ENCODE results near the gene PDSS2. TPM values are rescaled to one million over a fixed set of nuclear protein-coding genes. Genes with fewer than 3 reads are reported as not detected.
"Not testable (repeated sequence)": the region's sequence is repeated elsewhere in the genome, so short reads cannot be mapped to it uniquely, and the experiment has no call there.

PDSS2 gene
- total RNA-seq, 1 experiment from 2014 or later, result 12.5 TPM

GRCh38 chr6:107136324-107136723 is 323.0 kb downstream of the PDSS2 start:
- H3K4me3 ChIP-seq (ENCODE audit: insufficient read depth, low read depth, low read length); H3K36me3 ChIP-seq (replicated peaks; ENCODE audit: control insufficient read depth, insufficient read depth, low read length); DNase-seq; H3K27me3 ChIP-seq (ENCODE audit: control insufficient read depth, insufficient read depth, low read length): not testable (repeated sequence)

- DNase-seq; H3K4me3 ChIP-seq (ENCODE audit: insufficient read depth, low read depth, low read length); H3K36me3 ChIP-seq (replicated peaks; ENCODE audit: control insufficient read depth, insufficient read depth, low read length); H3K27me3 ChIP-seq (ENCODE audit: control insufficient read depth, insufficient read depth, low read length): not testable (repeated sequence)
Measured at GRCh38 chr6:107135048-107135680, 324.2 kb downstream of the PDSS2 start.

GRCh38 chr6:107132330-107132954 is 326.9 kb downstream of the PDSS2 start:
- DNase-seq, result no peak
- Histone ChIP-seq H3K36me3 (replicated peaks; ENCODE audit: control insufficient read depth, insufficient read depth, low read length) (no peaks in the 10 kb centered on the region), H3K4me3 (ENCODE audit: insufficient read depth, low read depth, low read length) (no peak overlapping the region), H3K27me3 (ENCODE audit: control insufficient read depth, insufficient read depth, low read length) (no peaks in the 10 kb centered on the region)

- H3K27me3 ChIP-seq (ENCODE audit: control insufficient read depth, insufficient read depth, low read length), result no peaks in the 10 kb centered on the region
- DNase-seq, result no peak
- H3K36me3 ChIP-seq (replicated peaks; ENCODE audit: control insufficient read depth, insufficient read depth, low read length), result no peaks in the 10 kb centered on the region
- H3K4me3 ChIP-seq (ENCODE audit: insufficient read depth, low read depth, low read length), result no peak overlapping the region
Measured at GRCh38 chr6:107129370-107129925, 329.9 kb downstream of the PDSS2 start.

- Histone ChIP-seq H3K36me3 (replicated peaks; ENCODE audit: control insufficient read depth, insufficient read depth, low read length) (no peaks in the 10 kb centered on the region), H3K27me3 (ENCODE audit: control insufficient read depth, insufficient read depth, low read length) (no peaks in the 10 kb centered on the region), H3K4me3 (ENCODE audit: insufficient read depth, low read depth, low read length) (no peak overlapping the region)
- no peak for DNase-seq
Measured at GRCh38 chr6:107128577-107128976, 330.8 kb downstream of the PDSS2 start.

GRCh38 chr6:107128175-107128574 is 331.2 kb downstream of the PDSS2 start:
- H3K4me3 ChIP-seq (ENCODE audit: insufficient read depth, low read depth, low read length), result no peak overlapping the region
- no peaks in the 10 kb centered on the region for H3K27me3 ChIP-seq (ENCODE audit: control insufficient read depth, insufficient read depth, low read length)
- H3K36me3 ChIP-seq (replicated peaks; ENCODE audit: control insufficient read depth, insufficient read depth, low read length), result no peaks in the 10 kb centered on the region
- DNase-seq, result no peak

- no peaks in the 10 kb centered on the region for H3K36me3 ChIP-seq (replicated peaks; ENCODE audit: control insufficient read depth, insufficient read depth, low read length)
- H3K4me3 ChIP-seq (ENCODE audit: insufficient read depth, low read depth, low read length), result no peak overlapping the region
- no peaks in the 10 kb centered on the region for H3K27me3 ChIP-seq (ENCODE audit: control insufficient read depth, insufficient read depth, low read length)
- no peak for DNase-seq
Measured at GRCh38 chr6:107125771-107126170, 333.6 kb downstream of the PDSS2 start.

- DNase-seq, result peak; percentile 41
- Histone ChIP-seq H3K27me3 (ENCODE audit: control insufficient read depth, insufficient read depth, low read length) (no peaks in the 10 kb centered on the region), H3K36me3 (replicated peaks; ENCODE audit: control insufficient read depth, insufficient read depth, low read length) (no peaks in the 10 kb centered on the region), H3K4me3 (ENCODE audit: insufficient read depth, low read depth, low read length) (no peak overlapping the region)
Measured at GRCh38 chr6:107124934-107125348, 334.4 kb downstream of the PDSS2 start.

GRCh38 chr6:107123501-107123900 is 335.9 kb downstream of the PDSS2 start:
- H3K4me3 ChIP-seq (ENCODE audit: insufficient read depth, low read depth, low read length), result no peak overlapping the region
- no peak for DNase-seq

GRCh38 chr6:107122748-107123147 is 336.6 kb downstream of the PDSS2 start:
- H3K4me3 ChIP-seq (ENCODE audit: insufficient read depth, low read depth, low read length), result no peak overlapping the region
- no peak for DNase-seq
- no peaks in the 10 kb centered on the region for H3K36me3 ChIP-seq (replicated peaks; ENCODE audit: control insufficient read depth, insufficient read depth, low read length)
- H3K27me3 ChIP-seq (ENCODE audit: control insufficient read depth, insufficient read depth, low read length), result no peaks in the 10 kb centered on the region

More at GRCh38 chr6:107123501-107123900, 335.9 kb downstream of the PDSS2 start:
- no peaks in the 10 kb centered on the region for H3K36me3 ChIP-seq (replicated peaks; ENCODE audit: control insufficient read depth, insufficient read depth, low read length)
- no peaks in the 10 kb centered on the region for H3K27me3 ChIP-seq (ENCODE audit: control insufficient read depth, insufficient read depth, low read length)

- Histone ChIP-seq H3K36me3 (replicated peaks; ENCODE audit: control insufficient read depth, insufficient read depth, low read length) (no peaks in the 10 kb centered on the region), H3K27me3 (ENCODE audit: control insufficient read depth, insufficient read depth, low read length) (no peaks in the 10 kb centered on the region), H3K4me3 (ENCODE audit: insufficient read depth, low read depth, low read length) (no peak overlapping the region)
- DNase-seq, result no peak
Measured at GRCh38 chr6:107121964-107122495, 337.3 kb downstream of the PDSS2 start.

GRCh38 chr6:107121266-107121665 is 338.1 kb downstream of the PDSS2 start:
- no peak for DNase-seq
- H3K27me3 ChIP-seq (ENCODE audit: control insufficient read depth, insufficient read depth, low read length), result no peaks in the 10 kb centered on the region
- H3K4me3 ChIP-seq (ENCODE audit: insufficient read depth, low read depth, low read length), result no peak overlapping the region
- no peaks in the 10 kb centered on the region for H3K36me3 ChIP-seq (replicated peaks; ENCODE audit: control insufficient read depth, insufficient read depth, low read length)

GRCh38 chr6:107120404-107120803 is 339.0 kb downstream of the PDSS2 start:
- H3K4me3 ChIP-seq (ENCODE audit: insufficient read depth, low read depth, low read length), result no peak overlapping the region

GRCh38 chr6:107118976-107119375 is 340.4 kb downstream of the PDSS2 start:
- no peaks in the 10 kb centered on the region for H3K36me3 ChIP-seq (replicated peaks; ENCODE audit: control insufficient read depth, insufficient read depth, low read length)
- no peak overlapping the region for H3K4me3 ChIP-seq (ENCODE audit: insufficient read depth, low read depth, low read length)
- no peak for DNase-seq
- H3K27me3 ChIP-seq (ENCODE audit: control insufficient read depth, insufficient read depth, low read length), result no peaks in the 10 kb centered on the region

More at GRCh38 chr6:107120404-107120803, 339.0 kb downstream of the PDSS2 start:
- Histone ChIP-seq H3K27me3 (ENCODE audit: control insufficient read depth, insufficient read depth, low read length) (no peaks in the 10 kb centered on the region), H3K36me3 (replicated peaks; ENCODE audit: control insufficient read depth, insufficient read depth, low read length) (no peaks in the 10 kb centered on the region)
- no peak for DNase-seq

GRCh38 chr6:107118540-107118939 is 340.8 kb downstream of the PDSS2 start:
- not testable (repeated sequence) for DNase-seq; H3K36me3 ChIP-seq (replicated peaks; ENCODE audit: control insufficient read depth, insufficient read depth, low read length); H3K27me3 ChIP-seq (ENCODE audit: control insufficient read depth, insufficient read depth, low read length); H3K4me3 ChIP-seq (ENCODE audit: insufficient read depth, low read depth, low read length)
